CD14-positive monocyte (primary cell): ENCODE results near the gene PINK1. TPM values are rescaled to one million over a fixed set of nuclear protein-coding genes. Genes with fewer than 3 reads are reported as not detected.
"Not testable (repeated sequence)": the region's sequence is repeated elsewhere in the genome, so short reads cannot be mapped to it uniquely, and the experiment has no call there.

Source experiments
- DNase-seq, 3 donors: peaks; one replicate each; pipeline ENCODE4 v3.0.0-alpha.2; 2011 to 2022
- H2AFZ ChIP-seq: 2 replicates; pipeline ENCODE4 v1.6.0; 2012; ENCODE audit warnings: mild to moderate bottlenecking, low read depth, low read length, inconsistent platforms; ENCODE audit not compliant: insufficient read depth, poor library complexity, severe bottlenecking
- H3K27ac ChIP-seq, 2 donors: 1 replicate in 1 of 2; 2 replicates in 1 of 2; pipeline ENCODE4 v1.5.1; 2012 to 2013; ENCODE audit warnings: low read length in 2 of 2, control low read depth in 1 of 2, inconsistent platforms in 1 of 2, low read depth in 1 of 2, mild to moderate bottlenecking in 1 of 2
- H3K27me3 ChIP-seq, 2 donors: one replicate each; pipeline versions ENCODE4 v1.6.0 to v1.6.1; 2011 to 2013; ENCODE audit warnings: low read length in 2 of 2; ENCODE audit not compliant: control insufficient read depth in 2 of 2, insufficient read depth in 2 of 2
- H3K36me3 ChIP-seq, 2 donors: replicated peaks in 1 of 2; 1 replicate in 1 of 2; 2 replicates in 1 of 2; pipeline versions ENCODE4 v1.5.1 to v1.6.1; 2012 to 2013; ENCODE audit warnings: low read length in 2 of 2, control low read depth in 1 of 2, inconsistent platforms in 1 of 2, mild to moderate bottlenecking in 1 of 2; ENCODE audit not compliant: insufficient read depth in 2 of 2, control insufficient read depth in 1 of 2
- H3K4me1 ChIP-seq, 2 donors: 1 replicate in 1 of 2; 2 replicates in 1 of 2; pipeline versions ENCODE4 v1.5.1 to v1.6.1; 2012 to 2013; ENCODE audit warnings: low read length in 2 of 2, control low read depth in 1 of 2, inconsistent platforms in 1 of 2, mild to moderate bottlenecking in 1 of 2, moderate library complexity in 1 of 2; ENCODE audit not compliant: insufficient read depth in 2 of 2, control insufficient read depth in 1 of 2
- H3K4me2 ChIP-seq: replicated peaks from 2 replicates; pipeline ENCODE3; 2012; ENCODE audit warnings: low read length, moderate library complexity, mild to moderate bottlenecking; ENCODE audit not compliant: poor library complexity, severe bottlenecking; ENCODE audit errors: extremely low read depth
- H3K4me3 ChIP-seq, 3 experiments: fragments of 200-600 bp in 1 of 3; sonication (generic) in 1 of 3; replicated peaks in 1 of 3; 1 replicate in 2 of 3; 2 replicates in 1 of 3; pipeline ENCODE4 v1.5.1; 2011 to 2013; ENCODE audit warnings: low read length in 3 of 3, mild to moderate bottlenecking in 3 of 3, control low read depth in 2 of 3, low read depth in 2 of 3, inconsistent platforms in 1 of 3, moderate library complexity in 1 of 3
- H3K79me2 ChIP-seq: 2 replicates; pipeline ENCODE4 v1.6.0; 2012; ENCODE audit warnings: mild to moderate bottlenecking, control low read depth, inconsistent platforms, low read length, moderate library complexity; ENCODE audit not compliant: insufficient read depth
- H3K9ac ChIP-seq: 2 replicates; pipeline ENCODE4 v1.6.0; 2017; ENCODE audit warnings: low read length, mild to moderate bottlenecking; ENCODE audit not compliant: insufficient read depth, poor library complexity, severe bottlenecking
- H3K9me3 ChIP-seq, 2 donors: replicated peaks in 1 of 2; 1 replicate in 1 of 2; 2 replicates in 1 of 2; pipeline versions ENCODE4 v1.5.1 to v1.6.1; 2012 to 2013; ENCODE audit warnings: low read length in 2 of 2, control low read depth in 1 of 2; ENCODE audit not compliant: control insufficient read depth in 1 of 2, insufficient read depth in 1 of 2
- H4K20me1 ChIP-seq: 2 replicates; pipeline ENCODE4 v1.6.0; 2012; ENCODE audit warnings: mild to moderate bottlenecking, low read length, control low read depth, moderate library complexity; ENCODE audit not compliant: insufficient read depth
- H3K27ac Mint-ChIP-seq, 7 donors: one replicate each; pipeline ENCODE4 v1.8.0; 2020; ENCODE audit warnings: mild to moderate bottlenecking in 7 of 7, mixed read lengths in 7 of 7, moderate library complexity in 6 of 7, inconsistent platforms in 2 of 7
- H3K27me3 Mint-ChIP-seq, 3 donors: one replicate each; pipeline ENCODE4 v1.8.0; 2021 to 2022; ENCODE audit warnings: low read depth in 3 of 3, mild to moderate bottlenecking in 3 of 3, mixed read lengths in 3 of 3, moderate library complexity in 3 of 3, inconsistent platforms in 1 of 3
- H3K36me3 Mint-ChIP-seq, 2 donors: one replicate each; pipeline ENCODE4 v1.8.0; 2020; ENCODE audit warnings: mixed read lengths in 2 of 2, inconsistent platforms in 1 of 2, mild to moderate bottlenecking in 1 of 2
- H3K4me1 Mint-ChIP-seq: one replicate; pipeline ENCODE4 v1.8.0; 2020; ENCODE audit warnings: mild to moderate bottlenecking, mixed read lengths
- H3K4me3 Mint-ChIP-seq, 2 donors: one replicate each; pipeline ENCODE4 v1.8.0; 2020; ENCODE audit warnings: mild to moderate bottlenecking in 2 of 2, mixed read lengths in 2 of 2, moderate library complexity in 1 of 2
- H3K9me3 Mint-ChIP-seq, 7 donors: one replicate each; pipeline ENCODE4 v1.8.0; 2020 to 2022; ENCODE audit warnings: mixed read lengths in 7 of 7, mild to moderate bottlenecking in 6 of 7, moderate library complexity in 6 of 7, inconsistent platforms in 2 of 7
- WGBS: methylation state at CpG from one replicate; pipeline ENCODE4 v1.1.5; 2013; ENCODE audit warnings: missing lambda C conversion rate; ENCODE audit not compliant: insufficient coverage; 5-methylcytosine and 5-hydroxymethylcytosine counted together
- intact Hi-C, 2 donors: fragments of 100-400 bp; cut with micrococcal nuclease; formaldehyde crosslinking; loops; one replicate each; pipeline versions ENCODE4 v1.15.0 to v1.15.1; 2023
- polyA plus RNA-seq, 3 donors: library from polyadenylated mRNA; depleted of rRNA in 1 of 3; unstranded in 2 of 3; stranded (reverse) in 1 of 3; fragments of 300-500 nt in 2 of 3; fragments of >200 nt in 1 of 3; fragmentation: Illumina TruSeq in 2 of 3; gene quantifications; 1 replicate in 2 of 3; 2 replicates in 1 of 3; pipeline ENCODE4 v1.2.3, GENCODE V29; 2012 to 2021
- TF ChIP-seq, protein P1 (sequence below): fragments of 200-600 bp; IDR thresholded peaks from one replicate; pipeline ENCODE4 v1.8.0; 2022; ENCODE audit warnings: antibody characterized with exemption, mild to moderate bottlenecking

PINK1 gene
- polyA plus RNA-seq, 3 donors: 21.6 to 32.7 (median 24.0) TPM

- TF ChIP-seq, protein P1, sequence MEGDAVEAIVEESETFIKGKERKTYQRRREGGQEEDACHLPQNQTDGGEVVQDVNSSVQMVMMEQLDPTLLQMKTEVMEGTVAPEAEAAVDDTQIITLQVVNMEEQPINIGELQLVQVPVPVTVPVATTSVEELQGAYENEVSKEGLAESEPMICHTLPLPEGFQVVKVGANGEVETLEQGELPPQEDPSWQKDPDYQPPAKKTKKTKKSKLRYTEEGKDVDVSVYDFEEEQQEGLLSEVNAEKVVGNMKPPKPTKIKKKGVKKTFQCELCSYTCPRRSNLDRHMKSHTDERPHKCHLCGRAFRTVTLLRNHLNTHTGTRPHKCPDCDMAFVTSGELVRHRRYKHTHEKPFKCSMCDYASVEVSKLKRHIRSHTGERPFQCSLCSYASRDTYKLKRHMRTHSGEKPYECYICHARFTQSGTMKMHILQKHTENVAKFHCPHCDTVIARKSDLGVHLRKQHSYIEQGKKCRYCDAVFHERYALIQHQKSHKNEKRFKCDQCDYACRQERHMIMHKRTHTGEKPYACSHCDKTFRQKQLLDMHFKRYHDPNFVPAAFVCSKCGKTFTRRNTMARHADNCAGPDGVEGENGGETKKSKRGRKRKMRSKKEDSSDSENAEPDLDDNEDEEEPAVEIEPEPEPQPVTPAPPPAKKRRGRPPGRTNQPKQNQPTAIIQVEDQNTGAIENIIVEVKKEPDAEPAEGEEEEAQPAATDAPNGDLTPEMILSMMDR: no peak
- H3K27ac Mint-ChIP-seq: no peak overlapping the region
- H3K9me3 ChIP-seq: no peaks in the 10 kb centered on the region
- peaks cover 0 to 2% (median 1%) of the 10 kb centered on the region in 3 donors for H3K27me3 Mint-ChIP-seq
- no peak for DNase-seq
- intact Hi-C loops: no loop called here
- no peak overlapping the region for H3K27ac ChIP-seq
- no peaks in the 10 kb centered on the region for H3K4me1 ChIP-seq
- H2AFZ ChIP-seq: no peak overlapping the region
- H3K9me3 Mint-ChIP-seq: peaks cover 0 to 5% (median 0%) of the 10 kb centered on the region in 7 donors
- peaks cover 0 to 2% of the 10 kb centered on the region in 2 donors for H3K36me3 ChIP-seq
- no peak overlapping the region for H3K9ac ChIP-seq
- no peaks in the 10 kb centered on the region for H4K20me1 ChIP-seq
- peaks cover 5 to 6% of the 10 kb centered on the region in 2 donors for H3K36me3 Mint-ChIP-seq
- no peak overlapping the region for H3K4me2 ChIP-seq
- H3K4me3 Mint-ChIP-seq: no peak overlapping the region
- no peaks in the 10 kb centered on the region for H3K27me3 ChIP-seq
- 94% methylated on average over 4 of the region's 5 CpGs for WGBS
- no peaks in the 10 kb centered on the region for H3K79me2 ChIP-seq
- H3K4me1 Mint-ChIP-seq: no peaks in the 10 kb centered on the region
- H3K4me3 ChIP-seq: no peak overlapping the region
Measured at GRCh38 chr1:20670936-20671335, 37.7 kb downstream of the PINK1 start.

- Mint-ChIP-seq H3K36me3 (peaks cover 5 to 6% of the 10 kb centered on the region in 2 donors), H3K27ac (peak overlapping the region in 2 of 7 donors; percentile 1 to 58), H3K9me3 (peaks cover 0 to 4% (median 0%) of the 10 kb centered on the region in 7 donors), H3K27me3 (peaks cover 0 to 1% (median 0%) of the 10 kb centered on the region in 3 donors), H3K4me1 (no peaks in the 10 kb centered on the region), H3K4me3 (no peak overlapping the region)
- no peaks in the 10 kb centered on the region for H3K4me1 ChIP-seq
- H3K79me2 ChIP-seq: no peaks in the 10 kb centered on the region
- H4K20me1 ChIP-seq: no peaks in the 10 kb centered on the region
- no peak overlapping the region for H3K27ac ChIP-seq
- 93% methylated on average over 3 of the region's 4 CpGs for WGBS
- no peaks in the 10 kb centered on the region for H3K27me3 ChIP-seq
- no peak overlapping the region for H3K4me2 ChIP-seq
- intact Hi-C loops: no loop called here
- no peak for DNase-seq
- H3K9ac ChIP-seq: no peak overlapping the region
- H3K9me3 ChIP-seq: no peaks in the 10 kb centered on the region
- no peak overlapping the region for H3K4me3 ChIP-seq
- TF ChIP-seq, protein P1: no peak
- no peak overlapping the region for H2AFZ ChIP-seq
- peaks cover 0 to 2% of the 10 kb centered on the region in 2 donors for H3K36me3 ChIP-seq
Measured at GRCh38 chr1:20672265-20672632, 39.0 kb downstream of the PINK1 start.

DNA sequence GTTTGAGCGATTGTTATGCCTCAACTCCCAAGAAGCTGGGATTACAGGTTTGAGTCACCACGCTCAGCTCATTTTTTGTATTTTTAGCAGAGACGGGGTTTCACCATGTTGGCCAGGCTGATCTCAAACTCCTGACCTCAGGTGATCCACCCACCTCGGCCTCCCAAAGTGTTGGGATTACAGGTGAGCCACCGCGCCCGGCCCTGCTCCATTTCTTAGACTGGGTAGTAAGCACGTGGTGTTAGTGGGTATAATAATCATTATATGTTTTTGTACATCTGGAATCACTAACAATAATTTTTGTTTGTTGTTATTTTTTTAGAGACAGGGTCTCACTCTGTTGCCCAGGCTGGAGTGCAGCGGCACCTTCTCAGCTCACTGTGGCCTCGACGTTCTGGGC is 40.4 kb downstream of the PINK1 start:
- H3K79me2 ChIP-seq, intact Hi-C loops, H3K4me2 ChIP-seq, H3K27me3 Mint-ChIP-seq, H3K4me3 Mint-ChIP-seq, H2AFZ ChIP-seq, H3K27ac ChIP-seq, H3K36me3 ChIP-seq, DNase-seq, H3K9me3 Mint-ChIP-seq, H3K27me3 ChIP-seq, H3K9ac ChIP-seq, H3K27ac Mint-ChIP-seq, H3K36me3 Mint-ChIP-seq, H3K4me3 ChIP-seq, H3K9me3 ChIP-seq, H3K4me1 ChIP-seq, H3K4me1 Mint-ChIP-seq, H4K20me1 ChIP-seq: not testable (repeated sequence)
- 100% methylated on average over 1 of the region's 11 CpGs for WGBS
